ENCODE measurements around the gene MAPK8. TPM values are rescaled to one million over a fixed set of nuclear protein-coding genes. Genes with fewer than 3 reads are reported as not detected.

Gene MAPK8
- total RNA-seq, 1 experiment from 2014 or later = 83.3 TPM

DNA sequence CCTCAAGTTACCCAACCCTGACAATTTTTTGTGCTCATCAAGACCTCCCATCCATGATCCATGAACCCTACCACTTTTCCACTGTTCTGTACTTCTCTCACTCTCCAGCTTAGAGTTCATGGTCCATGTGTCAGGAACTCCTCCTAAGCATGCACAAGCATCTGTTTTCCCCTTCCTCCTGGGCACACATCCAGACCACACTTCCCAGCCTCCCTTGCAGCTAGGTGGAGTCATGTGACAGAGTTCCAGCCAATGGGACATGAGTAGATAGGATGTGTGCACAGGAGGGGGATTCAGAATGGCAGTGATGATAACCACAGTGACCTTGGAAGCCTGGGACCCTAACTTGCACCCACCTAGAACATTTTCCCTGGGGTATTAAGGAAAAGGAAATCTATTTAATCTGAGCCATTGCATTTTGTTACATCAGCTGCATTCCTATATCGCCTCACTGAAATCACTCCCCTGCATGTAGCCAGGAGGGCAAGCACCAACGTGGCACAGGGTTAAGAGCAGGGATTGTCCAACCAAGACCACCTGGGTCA lies 22.4 kb upstream of the MAPK8 start:
- Histone ChIP-seq H3K4me3 (ENCODE audit: low read depth, low read length) (no peak overlapping the region), H3K4me1 (no peaks in the 10 kb centered on the region), H3K27me3 (replicated peaks; ENCODE audit: control insufficient read depth, insufficient read depth, low read length) (no peaks in the 10 kb centered on the region; the same call in 1 of the 2 replicates), H3K36me3 (ENCODE audit: control insufficient read depth, insufficient read depth, low read length) (no peaks in the 10 kb centered on the region), H3K9me3 (peaks cover 7% of the 10 kb centered on the region; the same call in 1 of the 2 replicates)
- TF ChIP-seq, protein P1, sequence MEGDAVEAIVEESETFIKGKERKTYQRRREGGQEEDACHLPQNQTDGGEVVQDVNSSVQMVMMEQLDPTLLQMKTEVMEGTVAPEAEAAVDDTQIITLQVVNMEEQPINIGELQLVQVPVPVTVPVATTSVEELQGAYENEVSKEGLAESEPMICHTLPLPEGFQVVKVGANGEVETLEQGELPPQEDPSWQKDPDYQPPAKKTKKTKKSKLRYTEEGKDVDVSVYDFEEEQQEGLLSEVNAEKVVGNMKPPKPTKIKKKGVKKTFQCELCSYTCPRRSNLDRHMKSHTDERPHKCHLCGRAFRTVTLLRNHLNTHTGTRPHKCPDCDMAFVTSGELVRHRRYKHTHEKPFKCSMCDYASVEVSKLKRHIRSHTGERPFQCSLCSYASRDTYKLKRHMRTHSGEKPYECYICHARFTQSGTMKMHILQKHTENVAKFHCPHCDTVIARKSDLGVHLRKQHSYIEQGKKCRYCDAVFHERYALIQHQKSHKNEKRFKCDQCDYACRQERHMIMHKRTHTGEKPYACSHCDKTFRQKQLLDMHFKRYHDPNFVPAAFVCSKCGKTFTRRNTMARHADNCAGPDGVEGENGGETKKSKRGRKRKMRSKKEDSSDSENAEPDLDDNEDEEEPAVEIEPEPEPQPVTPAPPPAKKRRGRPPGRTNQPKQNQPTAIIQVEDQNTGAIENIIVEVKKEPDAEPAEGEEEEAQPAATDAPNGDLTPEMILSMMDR (IDR thresholded peaks at IDR 0.05; ENCODE audit: insufficient read depth in 1 of 2, low read depth in 1 of 2, low read length in 1 of 2, severe bottlenecking in 1 of 2, unreplicated experiment in 1 of 2) = no peak
- H3K4me1 Mint-ChIP-seq (ENCODE audit: low read depth, unreplicated experiment) = peaks cover 11% of the 10 kb centered on the region
- no peak for DNase-seq
- H3K4me3 Mint-ChIP-seq (ENCODE audit: unreplicated experiment) = no peak overlapping the region
- no peaks in the 10 kb centered on the region for H3K36me3 Mint-ChIP-seq (ENCODE audit: insufficient read depth, unreplicated experiment)
- intact Hi-C loops (cut with micrococcal nuclease; ENCODE audit: unreplicated experiment) = no loop called here
- BruUV-seq (replicated peaks) = no TSS peak
- H3K9me3 Mint-ChIP-seq (ENCODE audit: unreplicated experiment) = peaks cover 12% of the 10 kb centered on the region
- ChIA-PET CTCF (no interaction called here), POLR2A (no interaction called here)
- H3K27me3 Mint-ChIP-seq (ENCODE audit: insufficient read depth, unreplicated experiment) = peaks cover 13% of the 10 kb centered on the region
- H3K27ac Mint-ChIP-seq (ENCODE audit: unreplicated experiment) = no peak overlapping the region

DNA sequence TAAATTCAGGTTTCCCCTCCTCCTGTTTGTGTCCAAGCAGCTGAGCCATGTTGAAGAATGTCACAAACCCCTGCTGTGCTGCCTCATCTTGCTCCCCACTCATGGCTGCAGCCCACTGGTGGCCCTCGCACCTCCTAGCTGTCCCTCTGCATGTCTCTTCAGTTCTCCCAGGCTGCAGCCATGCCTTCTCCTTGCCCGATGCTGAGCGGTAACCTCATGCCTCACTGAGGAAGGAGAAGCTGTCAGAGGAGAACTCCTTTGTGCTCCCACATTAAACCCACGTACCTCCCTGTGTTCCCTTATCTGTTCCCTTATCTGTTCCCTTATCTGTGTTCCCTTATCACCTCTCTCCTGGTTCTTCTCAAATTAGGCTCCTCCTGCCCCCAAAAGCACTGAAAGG lies 21.7 kb upstream of the MAPK8 start:
- TF ChIP-seq, protein P1 (IDR thresholded peaks at IDR 0.05; ENCODE audit: insufficient read depth in 1 of 2, low read depth in 1 of 2, low read length in 1 of 2, severe bottlenecking in 1 of 2, unreplicated experiment in 1 of 2) = no peak
- H3K4me1 Mint-ChIP-seq (ENCODE audit: low read depth, unreplicated experiment) = peaks cover 11% of the 10 kb centered on the region
- H3K27me3 Mint-ChIP-seq (ENCODE audit: insufficient read depth, unreplicated experiment) = peaks cover 11% of the 10 kb centered on the region
- no peak overlapping the region for H3K4me3 Mint-ChIP-seq (ENCODE audit: unreplicated experiment)
- intact Hi-C loops (cut with micrococcal nuclease; ENCODE audit: unreplicated experiment) = loop anchor here (5.0 kb wide), 1 partner anchor 88 kb away; no protein-coding TSS in a partner anchor
- DNase-seq = no peak
- POLR2A ChIA-PET = no interaction called here
- H3K9me3 Mint-ChIP-seq (ENCODE audit: unreplicated experiment) = peaks cover 12% of the 10 kb centered on the region
- no peaks in the 10 kb centered on the region for H3K36me3 Mint-ChIP-seq (ENCODE audit: insufficient read depth, unreplicated experiment)
- Histone ChIP-seq H3K9me3 (peaks cover 7% of the 10 kb centered on the region; the same call in 1 of the 2 replicates), H3K36me3 (ENCODE audit: control insufficient read depth, insufficient read depth, low read length) (no peaks in the 10 kb centered on the region), H3K4me3 (ENCODE audit: low read depth, low read length) (no peak overlapping the region), H3K27me3 (replicated peaks; ENCODE audit: control insufficient read depth, insufficient read depth, low read length) (no peaks in the 10 kb centered on the region; the same call in 1 of the 2 replicates), H3K4me1 (no peaks in the 10 kb centered on the region)
- CTCF ChIA-PET = no interaction called here
- no TSS peak for BruUV-seq (replicated peaks)
- H3K27ac Mint-ChIP-seq (ENCODE audit: unreplicated experiment) = no peak overlapping the region

DNA sequence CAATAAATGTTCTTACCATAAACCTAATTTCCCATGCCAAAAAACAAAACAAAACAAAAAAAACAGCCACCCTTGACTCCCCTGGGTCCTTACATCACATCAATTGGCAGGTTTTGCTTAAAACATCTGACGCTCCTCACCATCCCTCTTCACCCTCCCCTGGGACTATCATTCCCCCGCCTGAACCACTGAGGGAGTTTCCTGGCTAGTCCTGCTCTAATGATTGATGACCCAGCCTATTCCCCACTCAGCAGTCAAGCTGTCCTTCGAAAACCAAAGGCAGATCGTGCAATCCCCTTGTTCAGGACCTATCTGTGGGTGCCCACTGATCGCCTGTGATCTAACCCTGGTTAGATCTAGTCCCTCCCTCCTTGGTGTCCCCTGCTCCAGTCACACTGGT lies 20.8 kb upstream of the MAPK8 start:
- Mint-ChIP-seq H3K9me3 (ENCODE audit: unreplicated experiment) (peaks cover 12% of the 10 kb centered on the region), H3K27me3 (ENCODE audit: insufficient read depth, unreplicated experiment) (peaks cover 11% of the 10 kb centered on the region), H3K4me3 (ENCODE audit: unreplicated experiment) (no peak overlapping the region), H3K27ac (ENCODE audit: unreplicated experiment) (no peak overlapping the region), H3K4me1 (ENCODE audit: low read depth, unreplicated experiment) (peaks cover 11% of the 10 kb centered on the region), H3K36me3 (ENCODE audit: insufficient read depth, unreplicated experiment) (no peaks in the 10 kb centered on the region)
- Histone ChIP-seq H3K27me3 (replicated peaks; ENCODE audit: control insufficient read depth, insufficient read depth, low read length) (no peaks in the 10 kb centered on the region; the same call in 1 of the 2 replicates), H3K4me3 (ENCODE audit: low read depth, low read length) (no peak overlapping the region), H3K9me3 (peaks cover 7% of the 10 kb centered on the region; the same call in 1 of the 2 replicates), H3K36me3 (ENCODE audit: control insufficient read depth, insufficient read depth, low read length) (no peaks in the 10 kb centered on the region), H3K4me1 (no peaks in the 10 kb centered on the region)
- CTCF ChIA-PET = no interaction called here
- intact Hi-C loops (cut with micrococcal nuclease; ENCODE audit: unreplicated experiment) = loop anchor here (5.0 kb wide), 1 partner anchor 88 kb away; no protein-coding TSS in a partner anchor
- BruUV-seq (replicated peaks) = no TSS peak
- POLR2A ChIA-PET = no interaction called here
- DNase-seq = no peak
- TF ChIP-seq, protein P1 (IDR thresholded peaks at IDR 0.05; ENCODE audit: insufficient read depth in 1 of 2, low read depth in 1 of 2, low read length in 1 of 2, severe bottlenecking in 1 of 2, unreplicated experiment in 1 of 2) = no peak
